Activated CD4-positive, alpha-beta T cell treated with anti-CD3 and anti-CD28 coated beads, Interleukin-2, Interleukin-6, amounts not matched to agents 100 ng/mL and 50 ng/mL, durations not matched to agents 16 hours and 8 hours (primary cell): ENCODE measurements around the gene ROBO3.

Experiments
- DNase-seq: peaks from one replicate; pipeline ENCODE4 v3.0.0-alpha.2; 2020

ROBO3 gene

DNA sequence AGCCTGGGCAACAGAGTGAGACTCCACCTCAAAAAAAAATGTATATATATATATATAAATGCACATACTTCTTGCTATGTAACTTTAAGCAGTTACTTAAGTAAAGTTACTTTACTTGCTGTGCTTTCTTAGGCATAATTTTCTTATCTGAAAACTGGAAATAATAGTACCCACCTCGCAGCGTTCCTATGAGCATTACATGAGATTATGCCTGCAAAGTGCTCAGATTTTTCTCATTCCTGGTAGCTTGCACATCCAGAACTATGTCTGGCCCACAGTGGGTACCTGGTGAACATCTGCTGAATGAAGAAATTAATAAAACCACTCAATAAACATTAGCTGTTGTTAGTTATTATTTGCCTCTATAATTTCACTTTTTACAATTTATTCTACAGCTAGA is 6.1 kb upstream of the ROBO3 start:
- DNase-seq = no peak

DNA sequence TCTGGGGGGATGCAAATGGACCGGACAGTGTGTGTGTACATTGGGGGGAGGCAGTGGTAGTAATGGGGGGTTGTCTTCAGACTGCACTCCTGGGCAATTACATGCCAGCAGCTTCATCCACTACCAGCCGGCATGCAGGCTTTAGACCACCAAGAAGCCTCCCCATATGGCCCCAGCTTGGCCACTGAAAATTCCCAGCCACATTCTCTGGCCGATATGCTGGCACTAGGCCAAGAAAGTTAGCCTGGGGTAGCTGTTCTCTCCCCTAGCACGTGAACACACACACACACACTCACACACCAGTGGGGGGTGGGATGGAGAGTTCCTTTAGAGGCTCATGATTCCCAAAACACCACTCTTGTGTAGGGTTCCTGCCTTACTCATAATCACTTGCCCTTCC is 3.6 kb upstream of the ROBO3 start:
- no peak for DNase-seq

DNA sequence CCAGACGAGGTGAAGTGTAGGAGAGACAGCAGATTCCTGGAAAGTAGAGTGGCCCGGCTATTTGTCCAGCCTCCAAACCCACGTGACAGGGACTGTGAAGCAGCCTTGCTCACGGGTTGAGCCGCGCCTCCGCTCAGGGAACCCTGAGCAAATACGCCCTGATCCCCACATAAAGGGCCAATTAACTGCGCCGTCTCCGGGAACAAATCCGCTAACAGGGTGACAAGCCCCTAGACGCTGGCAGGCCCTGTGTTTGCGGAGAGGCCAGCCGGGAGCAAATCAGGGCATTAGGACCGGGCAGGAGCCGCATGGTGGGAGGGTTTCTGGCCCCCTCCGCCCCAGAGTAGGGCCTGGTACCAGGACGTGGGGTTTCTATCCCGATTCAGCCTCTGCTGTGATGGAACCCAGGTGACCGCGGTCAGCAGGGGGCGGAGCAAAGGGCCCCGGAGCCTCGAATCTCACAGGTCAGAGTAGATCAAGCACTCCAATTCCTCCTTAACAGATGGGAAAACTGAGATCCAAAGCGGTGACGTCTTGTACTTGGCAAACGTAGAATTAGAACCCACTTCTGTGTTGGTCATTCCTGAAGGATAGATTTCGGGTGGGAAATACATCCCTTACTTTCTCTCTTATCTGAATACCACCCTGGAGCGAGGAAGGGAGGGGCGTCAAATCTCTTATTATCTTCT is 2.0 kb upstream of the ROBO3 start:
- DNase-seq = no peak

DNA sequence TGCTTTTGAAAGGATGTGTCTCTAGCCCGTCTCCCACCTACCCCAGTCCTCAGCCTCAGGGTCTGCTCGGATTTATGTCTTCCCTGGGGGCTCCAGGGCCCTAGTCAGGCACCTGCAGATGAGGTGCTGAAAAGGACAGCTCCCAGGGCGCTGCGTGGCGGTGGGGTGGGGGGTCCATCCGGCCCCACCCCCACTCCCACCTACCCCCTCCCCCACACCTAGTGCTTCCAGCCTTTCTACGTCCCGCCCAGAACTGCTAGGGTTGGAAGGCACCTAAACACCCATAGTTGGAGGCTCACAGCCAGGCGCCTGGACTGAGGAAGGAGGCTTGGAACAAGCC is 1.4 kb upstream of the ROBO3 start:
- DNase-seq = no peak

DNA sequence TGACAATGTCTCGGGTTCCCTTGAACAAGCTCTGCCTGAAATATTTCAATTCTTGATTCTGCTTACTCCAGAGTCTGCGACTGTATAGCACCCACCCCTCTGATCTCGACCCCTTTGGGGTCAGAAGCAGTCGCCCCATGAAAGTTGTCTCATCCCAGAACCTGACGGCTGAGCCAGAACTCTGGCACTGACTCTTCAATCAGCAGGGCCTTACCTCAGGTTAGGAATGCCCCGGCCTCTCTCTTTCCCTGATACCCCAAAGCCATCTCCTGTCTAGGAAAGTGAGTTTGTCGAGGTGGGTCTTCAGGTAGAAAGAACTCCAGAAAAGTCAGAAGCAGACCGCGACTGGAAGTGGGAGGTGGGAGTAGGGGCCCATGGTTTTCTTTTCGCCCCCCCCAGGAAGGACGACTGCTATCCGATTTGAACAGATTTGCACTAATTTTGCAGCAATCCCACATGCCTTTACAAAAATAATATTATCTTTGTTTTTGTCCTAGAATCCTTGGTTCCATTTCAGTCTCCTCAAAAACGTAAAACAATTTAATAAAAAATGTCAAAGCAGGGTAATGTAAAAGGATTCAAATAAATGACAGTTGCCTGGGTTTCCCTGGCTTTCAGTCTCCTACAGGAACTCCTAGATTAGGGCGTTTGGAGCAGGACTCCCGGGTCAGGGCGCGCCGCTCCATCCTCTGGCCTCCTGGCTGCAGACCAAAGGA is 898 bp upstream of the ROBO3 start:
- DNase-seq = no peak

DNA sequence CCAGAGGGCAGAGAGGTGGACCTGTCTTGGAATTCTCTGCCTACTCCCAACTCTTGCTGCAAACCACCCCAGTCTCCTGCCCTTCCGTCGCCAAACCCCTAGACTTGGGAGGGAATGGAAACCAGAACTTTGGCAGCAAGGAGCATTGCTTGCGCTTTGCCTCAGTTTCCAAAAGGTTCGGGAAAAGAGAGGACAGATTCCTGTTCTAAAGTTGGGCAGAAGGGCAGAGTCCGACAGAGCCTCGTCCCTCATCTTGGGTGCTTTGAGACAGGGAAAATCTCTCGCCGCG is 396 bp upstream of the ROBO3 start:
- DNase-seq = no peak

DNA sequence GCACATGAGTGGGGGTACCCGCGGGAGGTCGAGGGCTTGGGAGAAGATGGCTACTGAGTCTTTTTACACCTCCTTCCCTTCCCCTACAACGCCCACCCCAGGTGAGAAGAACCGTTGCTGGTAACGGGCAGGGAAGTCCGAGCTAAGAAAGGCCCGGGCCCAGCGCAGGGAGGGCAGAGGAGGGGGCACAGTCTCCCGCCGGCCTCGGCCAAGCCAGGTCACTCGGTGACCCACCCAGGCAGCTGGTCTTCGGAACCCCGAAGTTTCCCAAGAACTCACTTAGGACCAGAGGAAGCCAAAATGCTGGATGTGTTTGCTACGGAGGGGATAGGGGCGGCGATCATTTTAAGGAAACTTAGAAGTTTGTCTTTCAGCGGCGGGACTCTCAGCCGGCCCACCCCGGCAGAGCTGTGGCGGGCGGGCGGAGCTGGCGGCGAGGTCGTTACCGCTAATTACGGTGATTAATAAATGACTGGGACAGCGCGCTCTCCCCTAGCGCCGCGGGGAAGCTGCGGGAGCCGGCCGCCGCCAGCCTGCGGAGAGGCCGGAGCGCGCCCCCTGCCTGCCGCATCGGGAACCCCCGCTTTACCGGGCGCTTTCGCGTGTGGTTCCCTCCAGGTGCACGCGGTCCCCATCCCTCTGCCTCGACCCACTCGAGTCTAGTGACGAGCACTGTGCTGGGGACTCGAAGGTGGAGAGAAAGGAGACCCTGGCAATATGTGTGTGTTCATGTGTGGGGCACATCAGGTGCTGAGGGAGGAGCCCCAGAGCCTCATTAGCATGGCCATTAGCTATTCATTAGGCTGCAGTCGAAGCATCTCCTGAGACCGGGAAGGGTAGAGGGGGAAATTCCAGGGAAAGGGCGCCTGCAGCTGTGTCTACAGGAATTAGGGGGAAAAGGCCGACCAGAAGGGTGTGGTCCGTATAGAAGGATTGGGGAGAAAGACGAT is 945 bp downstream of the ROBO3 start:
- peak; percentile 47 for DNase-seq

DNA sequence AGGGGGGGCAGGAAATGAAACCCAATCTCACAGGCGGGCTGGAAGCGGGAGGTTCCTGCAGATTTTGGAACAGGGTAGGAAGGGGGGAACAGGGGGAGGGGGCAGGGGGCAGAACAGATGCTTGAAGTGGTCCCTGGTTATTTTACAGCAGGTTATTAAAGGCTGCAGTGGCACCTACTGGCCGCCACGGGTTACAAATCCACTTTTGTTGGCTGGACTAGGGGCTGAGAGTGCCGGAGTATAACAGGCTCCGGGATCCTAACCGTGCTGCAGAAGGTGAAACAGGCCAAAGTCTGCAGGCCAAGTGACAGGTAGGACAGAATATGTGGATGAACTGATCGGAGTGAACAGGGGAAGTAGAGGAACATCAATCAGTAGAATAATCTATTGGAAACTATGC is 2.5 kb downstream of the ROBO3 start:
- peak; percentile 24 for DNase-seq

DNA sequence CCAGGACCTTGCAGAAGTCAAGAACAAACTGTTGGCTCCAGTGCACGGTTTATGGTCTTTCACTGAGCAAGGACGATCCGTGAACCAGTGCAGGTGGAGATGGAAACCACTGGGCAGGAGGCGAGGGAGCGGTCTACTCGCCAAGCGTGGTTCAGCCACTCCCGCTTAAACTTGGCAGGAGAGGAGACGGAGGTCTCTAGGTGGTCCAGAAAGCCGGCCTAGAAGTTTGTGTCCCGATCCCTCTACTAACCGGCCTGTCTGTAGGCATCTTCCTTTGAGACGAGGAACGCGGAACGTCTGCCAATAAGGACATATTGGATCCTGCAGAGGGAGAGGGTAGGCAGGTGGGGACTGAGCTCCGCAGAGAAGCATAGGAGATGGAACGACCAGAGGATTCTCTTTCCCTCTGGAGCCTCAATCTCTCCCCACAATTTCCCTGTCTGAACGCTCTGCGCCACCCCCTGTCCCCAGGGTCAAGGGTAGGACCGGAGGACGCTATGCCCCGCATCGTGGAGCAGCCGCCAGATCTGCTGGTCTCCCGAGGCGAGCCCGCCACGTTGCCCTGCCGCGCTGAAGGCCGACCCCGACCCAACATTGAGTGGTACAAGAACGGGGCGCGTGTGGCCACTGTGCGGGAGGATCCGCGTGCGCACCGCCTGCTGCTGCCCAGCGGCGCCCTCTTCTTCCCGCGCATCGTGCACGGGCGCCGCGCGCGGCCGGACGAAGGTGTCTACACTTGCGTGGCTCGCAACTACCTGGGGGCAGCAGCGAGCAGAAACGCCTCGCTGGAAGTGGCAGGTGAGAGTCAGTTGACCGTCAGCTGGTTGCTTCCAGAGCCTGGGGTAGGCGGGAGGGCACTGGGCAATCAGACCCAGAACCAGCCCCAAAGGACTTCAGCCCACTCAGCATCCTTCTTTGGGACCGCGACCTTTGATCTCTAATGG is 3.4 kb downstream of the ROBO3 start:
- DNase-seq = no peak

DNA sequence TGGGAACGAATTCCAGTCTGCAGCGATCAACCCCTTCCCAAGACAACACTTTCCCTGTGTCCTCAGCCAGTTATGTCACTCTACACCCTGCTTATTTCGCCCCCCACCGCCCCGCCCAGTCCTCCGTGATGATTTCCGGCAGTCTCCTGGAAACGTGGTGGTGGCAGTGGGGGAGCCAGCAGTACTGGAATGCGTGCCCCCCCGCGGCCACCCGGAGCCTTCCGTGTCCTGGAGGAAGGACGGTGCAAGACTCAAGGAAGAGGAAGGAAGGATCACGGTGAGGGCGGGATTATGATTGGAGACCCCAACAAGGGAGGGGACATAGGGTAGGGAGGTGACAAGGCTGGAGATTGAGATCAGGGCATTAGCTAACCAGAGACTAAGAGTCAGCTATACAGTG is 4.1 kb downstream of the ROBO3 start:
- no peak for DNase-seq

DNA sequence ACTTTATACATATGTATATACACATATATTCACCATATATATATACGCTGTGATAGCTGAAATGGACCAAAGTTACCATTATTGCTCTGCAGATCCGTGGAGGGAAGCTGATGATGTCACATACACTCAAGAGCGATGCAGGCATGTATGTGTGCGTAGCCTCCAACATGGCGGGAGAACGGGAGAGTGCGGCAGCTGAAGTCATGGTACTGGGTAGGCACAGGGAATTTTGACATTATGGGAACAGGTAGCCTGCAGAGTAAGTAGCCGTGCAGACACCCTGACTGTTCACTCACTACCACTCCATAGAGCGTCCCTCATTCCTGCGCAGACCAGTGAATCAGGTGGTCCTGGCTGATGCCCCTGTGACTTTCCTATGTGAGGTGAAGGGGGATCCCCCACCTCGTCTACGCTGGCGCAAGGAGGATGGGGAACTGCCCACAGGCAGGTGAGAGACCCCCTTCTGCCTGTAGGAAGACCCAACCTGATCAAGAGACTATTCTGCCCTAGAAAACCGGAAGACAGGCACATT is 4.7 kb downstream of the ROBO3 start:
- DNase-seq = no peak

DNA sequence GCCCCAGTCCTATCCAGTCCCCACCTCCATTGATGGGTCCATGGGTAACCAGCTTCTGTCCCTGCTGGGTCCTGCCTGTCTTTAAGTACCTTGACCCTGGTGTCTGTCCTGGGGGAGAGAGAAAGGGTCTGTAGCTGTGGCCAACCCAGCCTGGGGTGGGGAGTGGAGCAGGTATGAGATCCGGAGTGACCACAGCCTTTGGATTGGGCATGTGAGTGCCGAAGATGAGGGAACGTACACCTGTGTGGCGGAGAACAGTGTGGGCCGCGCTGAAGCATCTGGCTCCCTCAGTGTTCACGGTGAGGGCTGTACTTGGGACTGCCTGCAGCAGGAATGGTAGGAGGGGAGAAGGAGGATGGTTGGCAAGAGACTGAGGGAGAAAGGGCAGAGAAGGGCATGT is 5.2 kb downstream of the ROBO3 start:
- DNase-seq = no peak

DNA sequence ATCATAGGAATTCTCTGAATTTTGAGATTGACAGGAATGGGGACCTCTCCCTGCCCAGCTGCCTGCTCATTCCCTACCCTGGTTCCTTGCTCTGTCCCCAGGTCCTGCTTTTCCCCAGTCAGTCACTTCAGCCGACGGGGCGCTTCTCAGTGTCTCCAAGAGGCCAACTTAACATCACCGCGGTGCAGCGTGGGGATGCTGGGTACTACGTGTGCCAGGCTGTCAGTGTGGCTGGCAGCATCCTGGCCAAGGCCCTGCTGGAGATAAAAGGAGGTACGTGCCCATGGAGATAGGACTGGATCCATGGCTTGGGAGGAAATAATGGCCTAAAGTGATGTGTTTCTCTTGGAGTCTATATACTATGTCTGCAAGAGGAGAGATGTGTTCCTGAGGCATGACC is 7.0 kb downstream of the ROBO3 start:
- no peak for DNase-seq

DNA sequence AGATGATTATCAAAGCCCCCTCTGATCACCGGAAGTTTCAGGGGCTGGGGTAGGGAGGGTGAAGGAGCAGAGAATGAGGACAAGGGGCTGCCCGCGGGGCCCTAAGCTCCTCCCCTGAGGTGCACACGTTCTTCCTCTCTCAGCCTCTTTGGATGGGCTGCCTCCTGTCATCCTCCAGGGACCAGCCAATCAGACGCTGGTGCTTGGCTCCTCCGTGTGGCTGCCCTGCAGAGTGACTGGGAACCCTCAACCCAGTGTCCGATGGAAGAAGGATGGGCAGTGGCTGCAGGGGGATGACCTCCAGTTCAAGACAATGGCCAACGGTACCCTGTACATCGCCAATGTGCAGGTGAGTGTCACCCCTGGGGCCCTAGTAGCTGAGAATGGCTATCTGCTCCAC is 7.5 kb downstream of the ROBO3 start:
- DNase-seq = no peak

DNA sequence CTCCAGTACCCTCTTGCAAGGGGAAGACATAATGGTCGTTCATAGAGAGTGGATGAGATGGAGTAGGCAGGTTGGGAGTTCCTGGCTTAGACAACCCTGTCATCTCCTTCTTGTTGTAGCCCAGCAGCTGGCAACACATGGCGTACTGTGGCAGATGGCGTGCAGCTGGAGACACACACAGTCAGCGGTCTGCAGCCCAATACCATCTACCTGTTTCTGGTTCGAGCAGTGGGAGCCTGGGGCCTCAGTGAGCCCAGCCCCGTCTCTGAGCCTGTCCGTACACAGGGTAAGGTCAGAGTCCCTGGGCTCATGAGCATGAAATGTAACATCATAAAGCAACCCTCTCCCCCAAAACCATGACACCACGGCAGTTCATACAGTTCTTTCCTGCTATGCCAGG is 8.7 kb downstream of the ROBO3 start:
- DNase-seq = no peak

DNA sequence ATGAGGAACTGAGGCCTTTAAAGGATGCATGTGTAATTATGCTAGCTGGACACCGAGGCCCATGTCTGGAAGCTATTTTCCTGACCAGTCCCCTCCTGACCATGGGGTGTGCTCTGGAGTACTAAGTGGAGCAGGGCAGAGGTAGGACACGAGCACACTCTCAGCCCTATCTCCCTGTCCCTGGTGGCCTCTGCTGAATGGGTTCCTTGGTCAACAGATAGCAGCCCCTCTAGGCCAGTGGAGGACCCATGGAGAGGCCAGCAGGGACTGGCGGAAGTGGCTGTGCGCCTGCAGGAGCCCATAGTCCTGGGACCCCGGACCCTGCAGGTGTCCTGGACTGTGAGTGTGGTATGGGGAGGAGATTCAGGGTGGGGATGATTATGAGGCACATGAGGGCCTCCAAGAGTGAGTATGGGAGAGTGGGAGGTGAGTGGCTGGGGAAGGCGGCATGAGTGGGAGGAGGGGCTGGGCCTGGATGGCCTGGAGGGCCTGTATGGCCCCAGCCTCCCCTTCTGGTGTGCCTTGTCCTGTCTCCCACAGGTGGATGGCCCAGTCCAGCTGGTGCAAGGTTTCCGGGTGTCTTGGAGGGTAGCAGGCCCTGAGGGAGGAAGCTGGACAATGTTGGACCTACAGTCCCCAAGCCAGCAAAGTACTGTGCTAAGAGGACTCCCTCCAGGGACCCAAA is 9.5 kb downstream of the ROBO3 start:
- DNase-seq = no peak

DNA sequence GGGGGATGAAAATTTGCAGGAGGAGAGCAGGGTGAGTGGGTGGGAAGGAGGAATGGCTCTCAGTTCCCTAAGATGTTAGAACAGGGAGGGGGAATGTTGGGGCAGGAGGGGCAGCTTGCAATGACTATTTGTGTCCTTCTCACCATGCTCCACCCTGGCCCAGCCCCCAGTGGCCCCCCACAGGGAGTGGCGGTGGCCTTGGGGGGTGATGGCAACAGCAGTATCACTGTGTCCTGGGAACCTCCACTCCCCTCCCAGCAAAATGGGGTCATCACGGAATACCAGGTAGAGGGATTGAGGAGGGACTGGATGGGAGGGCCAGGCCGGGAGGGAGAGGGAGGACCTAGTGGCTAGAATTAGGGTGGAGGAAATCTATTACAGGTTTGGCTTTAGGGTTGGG is 10.2 kb downstream of the ROBO3 start:
- DNase-seq = no peak

DNA sequence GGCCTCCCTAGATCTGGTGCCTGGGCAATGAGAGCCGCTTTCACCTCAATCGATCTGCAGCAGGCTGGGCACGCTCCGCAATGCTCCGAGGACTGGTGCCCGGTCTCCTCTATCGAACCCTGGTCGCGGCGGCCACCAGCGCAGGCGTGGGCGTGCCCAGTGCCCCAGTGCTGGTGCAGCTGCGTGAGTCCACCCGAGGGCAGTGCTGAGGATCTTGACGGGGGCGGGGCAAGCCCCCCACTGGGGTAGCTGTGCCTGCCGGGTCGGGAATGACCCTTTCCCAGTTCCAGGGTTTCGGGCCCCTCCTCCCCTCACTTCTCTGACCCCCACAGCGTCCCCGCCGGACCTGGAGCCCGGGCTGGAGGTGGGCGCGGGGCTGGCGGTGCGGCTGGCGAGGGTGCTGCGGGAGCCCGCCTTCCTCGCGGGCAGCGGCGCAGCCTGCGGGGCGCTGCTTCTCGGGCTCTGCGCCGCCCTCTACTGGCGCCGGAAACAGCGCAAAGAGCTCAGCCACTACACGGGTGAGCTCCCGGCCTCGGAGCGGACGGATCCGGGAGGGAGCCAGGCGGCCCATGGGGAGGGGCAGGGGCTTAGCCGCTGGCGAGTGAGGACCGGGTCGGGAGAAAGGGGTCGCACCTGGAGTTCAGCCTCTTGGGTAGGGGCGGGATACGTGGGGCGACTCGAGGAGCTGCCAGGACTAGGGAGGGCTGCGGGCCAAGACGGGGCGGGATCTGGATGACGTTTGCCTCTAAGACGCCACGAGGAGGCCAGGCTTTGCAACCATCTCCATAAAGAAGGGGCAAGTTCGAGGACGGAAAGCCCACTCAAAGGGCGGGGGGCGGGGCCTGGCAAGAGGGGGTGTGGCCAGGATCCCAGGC is 10.9 kb downstream of the ROBO3 start:
- peak; percentile 82 for DNase-seq

DNA sequence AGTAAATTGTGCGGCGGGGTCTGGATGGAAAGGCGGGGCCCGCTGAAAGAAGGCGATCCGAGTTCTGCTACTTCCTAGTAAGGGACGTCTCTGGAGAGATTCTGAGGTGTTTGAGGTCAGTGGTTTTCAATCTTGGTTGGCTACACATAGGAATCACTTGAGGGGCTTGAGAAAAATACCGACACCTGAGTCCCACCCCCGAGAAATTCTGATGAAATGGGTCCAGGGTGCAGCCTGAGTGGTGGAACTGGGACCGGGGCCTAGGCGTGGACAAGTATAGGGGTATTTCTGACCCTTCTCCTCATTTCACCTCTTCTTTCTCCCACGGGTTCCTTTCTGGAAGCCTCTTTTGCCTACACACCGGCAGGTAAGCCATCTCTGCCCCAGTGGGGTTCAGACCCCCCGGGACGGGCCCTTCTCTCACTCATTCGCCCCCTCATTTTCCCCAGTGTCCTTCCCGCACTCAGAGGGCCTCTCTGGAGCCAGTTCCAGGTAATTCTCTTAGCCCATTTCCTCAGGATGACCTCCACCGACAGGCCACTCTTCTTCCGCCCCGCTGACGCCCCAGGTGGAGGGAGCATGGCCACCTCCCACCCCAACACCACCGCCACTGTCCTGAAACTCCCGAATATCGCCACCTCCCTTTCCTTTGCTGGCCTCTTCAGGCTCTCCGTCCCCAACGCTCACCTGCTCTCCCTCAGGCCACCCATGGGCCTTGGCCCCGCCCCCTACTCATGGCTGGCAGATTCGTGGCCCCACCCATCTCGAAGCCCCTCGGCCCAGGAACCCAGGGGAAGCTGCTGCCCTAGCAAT is 11.8 kb downstream of the ROBO3 start:
- no peak for DNase-seq

DNA sequence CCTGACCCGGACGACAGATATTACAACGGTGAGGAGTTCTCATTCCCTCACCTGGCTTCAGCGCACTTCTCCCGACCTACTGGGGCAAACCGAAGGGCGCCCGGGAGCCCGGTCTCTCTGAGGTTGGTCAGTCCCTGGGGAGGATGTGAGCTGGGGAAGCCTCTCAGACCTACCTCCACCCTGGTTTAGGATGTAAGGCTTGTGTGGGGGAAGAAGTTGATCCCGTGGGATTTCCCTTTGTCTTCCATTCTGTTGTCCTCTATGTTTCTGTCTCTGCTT is 12.3 kb downstream of the ROBO3 start:
- DNase-seq = no peak
